ENCODE measurements around the gene ZSCAN31. TPM values are rescaled to one million over a fixed set of nuclear protein-coding genes. Genes with fewer than 3 reads are reported as not detected.

The ZSCAN31 gene
- total RNA-seq, 1 donor from 2014 or later = 1.1 TPM

GRCh38 chr6:28383235-28384142 is 47.5 kb upstream of the ZSCAN31 start:
- peaks cover 5% of the 10 kb centered on the region for H3K79me2 ChIP-seq (ENCODE audit: insufficient read depth, low read length)
- no peaks in the 10 kb centered on the region for H3K9me3 ChIP-seq (ENCODE audit: insufficient read depth, low read depth, low read length)
- peak overlapping the region; percentile 59 for H3K4me3 ChIP-seq (ENCODE audit: insufficient read depth, low read depth, low read length)
- Mint-ChIP-seq H3K27ac (ENCODE audit: unreplicated experiment) (peak overlapping the region; percentile 88), H3K9me3 (ENCODE audit: unreplicated experiment) (peaks cover 3% of the 10 kb centered on the region), H3K36me3 (ENCODE audit: low read depth, unreplicated experiment) (peaks cover 20% of the 10 kb centered on the region), H3K4me3 (ENCODE audit: unreplicated experiment) (peak overlapping the region; percentile 86), H3K27me3 (ENCODE audit: low read depth, unreplicated experiment) (no peaks in the 10 kb centered on the region), H3K4me1 (ENCODE audit: low read depth, unreplicated experiment) (peaks cover 9% of the 10 kb centered on the region)
- peak overlapping the region; percentile 77 for H2AFZ ChIP-seq (ENCODE audit: low read depth, low read length)
- peaks cover 18% of the 10 kb centered on the region for H3K36me3 ChIP-seq (ENCODE audit: insufficient read depth, low read length)
- peak overlapping the region; percentile 65 for H3K27ac ChIP-seq (ENCODE audit: low read depth, low read length)
- no peak for FAIRE-seq
- H3K9ac ChIP-seq (ENCODE audit: low read length) = peak overlapping the region; percentile 80
- TF ChIP-seq EZH2 (IDR thresholded peaks at IDR 0.05; ENCODE audit: insufficient read depth, low read length) = no peak
- TF ChIP-seq, protein P1, sequence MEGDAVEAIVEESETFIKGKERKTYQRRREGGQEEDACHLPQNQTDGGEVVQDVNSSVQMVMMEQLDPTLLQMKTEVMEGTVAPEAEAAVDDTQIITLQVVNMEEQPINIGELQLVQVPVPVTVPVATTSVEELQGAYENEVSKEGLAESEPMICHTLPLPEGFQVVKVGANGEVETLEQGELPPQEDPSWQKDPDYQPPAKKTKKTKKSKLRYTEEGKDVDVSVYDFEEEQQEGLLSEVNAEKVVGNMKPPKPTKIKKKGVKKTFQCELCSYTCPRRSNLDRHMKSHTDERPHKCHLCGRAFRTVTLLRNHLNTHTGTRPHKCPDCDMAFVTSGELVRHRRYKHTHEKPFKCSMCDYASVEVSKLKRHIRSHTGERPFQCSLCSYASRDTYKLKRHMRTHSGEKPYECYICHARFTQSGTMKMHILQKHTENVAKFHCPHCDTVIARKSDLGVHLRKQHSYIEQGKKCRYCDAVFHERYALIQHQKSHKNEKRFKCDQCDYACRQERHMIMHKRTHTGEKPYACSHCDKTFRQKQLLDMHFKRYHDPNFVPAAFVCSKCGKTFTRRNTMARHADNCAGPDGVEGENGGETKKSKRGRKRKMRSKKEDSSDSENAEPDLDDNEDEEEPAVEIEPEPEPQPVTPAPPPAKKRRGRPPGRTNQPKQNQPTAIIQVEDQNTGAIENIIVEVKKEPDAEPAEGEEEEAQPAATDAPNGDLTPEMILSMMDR (IDR thresholded peaks at IDR 0.05; ENCODE audit: insufficient read depth, low read depth, low read length) = peak; percentile 47
- H3K27me3 ChIP-seq (ENCODE audit: insufficient read depth, low read length) = no peaks in the 10 kb centered on the region
- H3K4me1 ChIP-seq (ENCODE audit: insufficient read depth, low read length) = no peaks in the 10 kb centered on the region
- peak overlapping the region; percentile 86 for H3K4me2 ChIP-seq (ENCODE audit: low read length)
- H4K20me1 ChIP-seq (ENCODE audit: insufficient read depth, low read length) = no peaks in the 10 kb centered on the region
- DNase-seq (ENCODE audit: low read depth) = peak; percentile 76

DNA sequence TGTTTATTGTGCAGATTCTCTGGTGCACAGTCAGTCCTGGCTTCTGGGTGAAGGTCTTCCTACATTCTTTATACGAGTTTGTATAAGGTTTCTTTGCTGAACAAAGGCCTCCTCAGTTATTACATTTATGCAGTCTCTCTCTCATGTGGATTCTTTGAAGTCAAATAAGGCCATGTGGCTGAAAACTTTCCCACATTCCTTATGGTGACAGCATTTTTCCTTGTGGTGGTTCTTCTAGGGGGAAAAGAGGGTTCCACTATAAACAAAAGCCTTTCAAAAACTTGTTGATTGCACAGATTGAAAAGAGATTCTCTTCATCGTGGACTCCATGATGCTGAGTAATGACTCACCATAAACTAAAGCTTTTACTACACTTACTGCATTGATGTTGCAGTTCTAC is 44.4 kb upstream of the ZSCAN31 start:
- FAIRE-seq (no peak), DNase-seq (ENCODE audit: low read depth) (peak; percentile 3)
- H3K27ac Mint-ChIP-seq (ENCODE audit: unreplicated experiment) = no peak overlapping the region
- Histone ChIP-seq H3K4me2 (ENCODE audit: low read length) (no peak overlapping the region), H3K36me3 (ENCODE audit: insufficient read depth, low read length) (peaks cover 19% of the 10 kb centered on the region), H4K20me1 (ENCODE audit: insufficient read depth, low read length) (no peaks in the 10 kb centered on the region), H3K4me1 (ENCODE audit: insufficient read depth, low read length) (no peaks in the 10 kb centered on the region), H3K9ac (ENCODE audit: low read length) (no peak overlapping the region), H2AFZ (ENCODE audit: low read depth, low read length) (no peak overlapping the region), H3K4me3 (ENCODE audit: insufficient read depth, low read depth, low read length) (no peak overlapping the region), H3K79me2 (ENCODE audit: insufficient read depth, low read length) (peaks cover 2% of the 10 kb centered on the region), H3K27ac (ENCODE audit: low read depth, low read length) (no peak overlapping the region), H3K27me3 (ENCODE audit: insufficient read depth, low read length) (no peaks in the 10 kb centered on the region), H3K9me3 (ENCODE audit: insufficient read depth, low read depth, low read length) (no peaks in the 10 kb centered on the region)
- TF ChIP-seq, protein P1 (IDR thresholded peaks at IDR 0.05; ENCODE audit: insufficient read depth, low read depth, low read length) = no peak
- TF ChIP-seq EZH2 (IDR thresholded peaks at IDR 0.05; ENCODE audit: insufficient read depth, low read length) = no peak
- peak overlapping the region; percentile 1 for H3K4me3 Mint-ChIP-seq (ENCODE audit: unreplicated experiment)
- peaks cover 22% of the 10 kb centered on the region for H3K36me3 Mint-ChIP-seq (ENCODE audit: low read depth, unreplicated experiment)
- no peaks in the 10 kb centered on the region for H3K27me3 Mint-ChIP-seq (ENCODE audit: low read depth, unreplicated experiment)
- H3K9me3 Mint-ChIP-seq (ENCODE audit: unreplicated experiment) = peaks cover 3% of the 10 kb centered on the region
- H3K4me1 Mint-ChIP-seq (ENCODE audit: low read depth, unreplicated experiment) = peaks cover 9% of the 10 kb centered on the region

GRCh38 chr6:28378644-28379043 is 42.7 kb upstream of the ZSCAN31 start:
- Histone ChIP-seq H3K4me1 (ENCODE audit: insufficient read depth, low read length) (no peaks in the 10 kb centered on the region), H3K79me2 (ENCODE audit: insufficient read depth, low read length) (peaks cover 2% of the 10 kb centered on the region), H2AFZ (ENCODE audit: low read depth, low read length) (no peak overlapping the region), H3K9ac (ENCODE audit: low read length) (no peak overlapping the region), H4K20me1 (ENCODE audit: insufficient read depth, low read length) (no peaks in the 10 kb centered on the region), H3K27ac (ENCODE audit: low read depth, low read length) (no peak overlapping the region), H3K9me3 (ENCODE audit: insufficient read depth, low read depth, low read length) (no peaks in the 10 kb centered on the region), H3K27me3 (ENCODE audit: insufficient read depth, low read length) (no peaks in the 10 kb centered on the region), H3K4me3 (ENCODE audit: insufficient read depth, low read depth, low read length) (no peak overlapping the region), H3K36me3 (ENCODE audit: insufficient read depth, low read length) (peaks cover 18% of the 10 kb centered on the region), H3K4me2 (ENCODE audit: low read length) (no peak overlapping the region)
- TF ChIP-seq, protein P1 (IDR thresholded peaks at IDR 0.05; ENCODE audit: insufficient read depth, low read depth, low read length) = no peak
- no peak for TF ChIP-seq EZH2 (IDR thresholded peaks at IDR 0.05; ENCODE audit: insufficient read depth, low read length)
- peaks cover 9% of the 10 kb centered on the region for H3K4me1 Mint-ChIP-seq (ENCODE audit: low read depth, unreplicated experiment)
- H3K36me3 Mint-ChIP-seq (ENCODE audit: low read depth, unreplicated experiment) = peaks cover 22% of the 10 kb centered on the region
- H3K27ac Mint-ChIP-seq (ENCODE audit: unreplicated experiment) = no peak overlapping the region
- DNase-seq (ENCODE audit: low read depth) (no peak), FAIRE-seq (no peak)
- no peak overlapping the region for H3K4me3 Mint-ChIP-seq (ENCODE audit: unreplicated experiment)
- H3K9me3 Mint-ChIP-seq (ENCODE audit: unreplicated experiment) = peaks cover 3% of the 10 kb centered on the region
- H3K27me3 Mint-ChIP-seq (ENCODE audit: low read depth, unreplicated experiment) = no peaks in the 10 kb centered on the region

All from astrocyte (in vitro differentiated cells and primary cell).